ENCODE measurements around the gene GRM8.
"Not testable (repeated sequence)": the region's sequence is repeated elsewhere in the genome, so short reads cannot be mapped to it uniquely, and the experiment has no call there.

GRM8 gene

GRCh38 chr7:126700807-126701604 lies 551.7 kb downstream of the GRM8 start:
- peak; percentile 80 for DNase-seq

GRCh38 chr7:126699707-126700106 lies 553.0 kb downstream of the GRM8 start:
- no peak for DNase-seq

- DNase-seq, result no peak
Measured at GRCh38 chr7:126698909-126699308, 553.8 kb downstream of the GRM8 start.

- DNase-seq, result no peak
Measured at GRCh38 chr7:126698446-126698845, 554.3 kb downstream of the GRM8 start.

- DNase-seq, result no peak
Measured at GRCh38 chr7:126696256-126697038, 556.3 kb downstream of the GRM8 start.

- no peak for DNase-seq
Measured at GRCh38 chr7:126690848-126691751, 561.6 kb downstream of the GRM8 start.

GRCh38 chr7:126690104-126690503 lies 562.6 kb downstream of the GRM8 start:
- no peak for DNase-seq

GRCh38 chr7:126689037-126689436 lies 563.7 kb downstream of the GRM8 start:
- DNase-seq, result no peak

- DNase-seq, result no peak
Measured at GRCh38 chr7:126686474-126686873, 566.3 kb downstream of the GRM8 start.

GRCh38 chr7:126685596-126685995 lies 567.1 kb downstream of the GRM8 start:
- DNase-seq, result no peak

- DNase-seq, result no peak
Measured at GRCh38 chr7:126685018-126685573, 567.6 kb downstream of the GRM8 start.

- no peak for DNase-seq
Measured at GRCh38 chr7:126682176-126682575, 570.6 kb downstream of the GRM8 start.

GRCh38 chr7:126668762-126669161 lies 584.0 kb downstream of the GRM8 start:
- DNase-seq, result not testable (repeated sequence)

GRCh38 chr7:126668367-126668752 lies 584.4 kb downstream of the GRM8 start:
- DNase-seq, result no peak

GRCh38 chr7:126667742-126668366 lies 584.9 kb downstream of the GRM8 start:
- DNase-seq, result no peak

GRCh38 chr7:126662856-126663255 lies 589.9 kb downstream of the GRM8 start:
- no peak for DNase-seq

- DNase-seq, result no peak
Measured at GRCh38 chr7:126659124-126659523, 593.6 kb downstream of the GRM8 start.

- DNase-seq, result no peak
Measured at GRCh38 chr7:126658684-126659083, 594.1 kb downstream of the GRM8 start.

GRCh38 chr7:126657599-126658358 lies 595.0 kb downstream of the GRM8 start:
- peak; percentile 87 for DNase-seq

GRCh38 chr7:126657137-126657536 lies 595.6 kb downstream of the GRM8 start:
- DNase-seq, result no peak

- no peak for DNase-seq
Measured at GRCh38 chr7:126656165-126656564, 596.6 kb downstream of the GRM8 start.

GRCh38 chr7:126637538-126637937 lies 615.2 kb downstream of the GRM8 start:
- no peak for DNase-seq
